ENCODE data around the gene CPVL.
"Not testable (repeated sequence)": the region's sequence is repeated elsewhere in the genome, so short reads cannot be mapped to it uniquely, and the experiment has no call there.

Gene CPVL

GRCh38 chr7:29116361-29117200 lies 29.8 kb downstream of the CPVL start:
- DNase-seq: peak in 1 of 2 experiments; percentile 14

- no peak for DNase-seq
These were observed 30.6 kb downstream of the CPVL start for GRCh38 chr7:29115753-29116152.

- no peak for DNase-seq
These were observed 31.1 kb downstream of the CPVL start for GRCh38 chr7:29115130-29115687.

GRCh38 chr7:29114266-29114665 lies 32.1 kb downstream of the CPVL start:
- DNase-seq: not testable (repeated sequence)

GRCh38 chr7:29113384-29114102 lies 32.8 kb downstream of the CPVL start:
- DNase-seq: peak in 1 of 2 experiments; percentile 12

GRCh38 chr7:29112721-29113120 lies 33.6 kb downstream of the CPVL start:
- no peak for DNase-seq

- DNase-seq: no peak
These were observed 36.4 kb downstream of the CPVL start for GRCh38 chr7:29109899-29110298.

- DNase-seq: no peak
These were observed 37.0 kb downstream of the CPVL start for GRCh38 chr7:29109358-29109757.

GRCh38 chr7:29107056-29107455 lies 39.3 kb downstream of the CPVL start:
- no peak for DNase-seq

GRCh38 chr7:29106669-29106988 lies 39.7 kb downstream of the CPVL start:
- no peak for DNase-seq

GRCh38 chr7:29105752-29106668 lies 40.3 kb downstream of the CPVL start:
- DNase-seq: peak; percentile 81

- DNase-seq: no peak
These were observed 41.1 kb downstream of the CPVL start for GRCh38 chr7:29105191-29105590.

- peak; percentile 26 to 55 for DNase-seq
These were observed 43.7 kb downstream of the CPVL start for GRCh38 chr7:29102558-29103151.

GRCh38 chr7:29100924-29101323 lies 45.4 kb downstream of the CPVL start:
- no peak for DNase-seq

- no peak for DNase-seq
These were observed 46.2 kb downstream of the CPVL start for GRCh38 chr7:29099896-29100847.

- no peak for DNase-seq
These were observed 49.9 kb downstream of the CPVL start for GRCh38 chr7:29096446-29096730.

GRCh38 chr7:29095631-29096445 lies 50.5 kb downstream of the CPVL start:
- no peak for DNase-seq

- DNase-seq: not testable (repeated sequence)
These were observed 53.2 kb downstream of the CPVL start for GRCh38 chr7:29093091-29093490.

GRCh38 chr7:29091715-29092114 lies 54.6 kb downstream of the CPVL start:
- DNase-seq: peak in 1 of 2 experiments; percentile 22

- DNase-seq: peak; percentile 56 to 77
These were observed 55.3 kb downstream of the CPVL start for GRCh38 chr7:29090836-29091601.

Measured in NCI-H2081 (cell line).